ENCODE results near the gene CEND1. TPM values are rescaled to one million over a fixed set of nuclear protein-coding genes. Genes with fewer than 3 reads are reported as not detected.

CEND1 gene
- total and polyA plus RNA-seq, 2 of the 4 experiments (the other 2 are of a cell fraction), result 0.90 to 4.0 TPM

DNA sequence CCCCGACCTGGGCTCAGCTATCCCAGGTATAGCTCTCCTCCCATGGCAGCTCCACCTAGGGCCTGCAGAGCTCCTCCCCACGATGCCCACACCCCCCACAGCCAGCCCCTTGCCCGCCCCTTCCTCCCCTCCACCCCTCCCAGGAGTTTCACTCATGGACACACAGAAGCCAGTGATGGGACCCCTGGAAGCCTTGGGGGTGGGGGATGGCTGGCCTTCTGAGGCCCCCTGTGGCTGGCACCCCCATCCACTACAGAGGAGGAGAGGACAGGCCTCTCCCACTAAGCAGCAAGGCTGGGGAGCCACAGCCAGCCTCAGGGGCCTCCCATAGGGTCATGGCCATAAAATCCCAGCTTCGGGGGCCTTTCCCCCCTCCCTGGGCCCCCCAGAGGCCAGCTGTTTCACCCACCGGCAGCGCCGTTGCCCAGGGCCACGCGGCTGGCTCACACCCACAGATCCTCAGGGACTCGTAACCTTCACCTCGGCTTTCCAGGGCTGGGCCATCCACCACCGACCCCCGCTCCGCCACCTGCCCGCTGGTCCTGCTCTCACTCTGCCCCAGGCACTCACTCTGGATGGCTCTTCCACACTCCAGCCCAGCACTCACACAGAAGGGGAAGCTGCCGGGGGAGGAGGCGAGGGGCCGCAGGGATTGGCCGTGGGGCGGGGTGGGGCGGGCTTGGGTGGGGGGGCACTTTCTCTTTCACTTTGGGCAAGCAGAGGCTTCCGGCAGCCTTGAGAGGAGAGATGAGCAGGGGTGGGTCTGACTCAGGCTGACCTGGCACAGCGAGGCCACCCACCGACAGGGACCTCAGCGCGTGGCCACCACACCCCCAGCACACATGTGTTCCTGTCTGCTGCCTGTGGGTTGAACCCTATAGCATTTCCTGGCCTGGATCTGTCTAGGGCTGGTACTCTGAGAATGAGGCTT lies 6.0 kb upstream of the CEND1 start:
- peak; percentile 89 for DNase-seq
- Histone ChIP-seq H3K4me2 (ENCODE audit: low read depth, low read length) (peak overlapping the region; percentile 97), H3K18ac (ENCODE audit: low read depth, low read length) (peak overlapping the region; percentile 24), H3K27ac (ENCODE audit: insufficient read depth, low read length) (peak overlapping the region; percentile 96), H3K27me3 (ENCODE audit: control insufficient read depth, insufficient read depth, low read length) (no peaks in the 10 kb centered on the region), H2BK120ac (ENCODE audit: low read depth, low read length) (0 out of 2 replicates have a peak overlapping the region, but pooled peaks have one; percentile 35), H3K4ac (ENCODE audit: low read depth, low read length) (peak overlapping the region; percentile 85), H3K56ac (ENCODE audit: extremely low read depth, insufficient read depth, low read length) (no peak overlapping the region; the same call in 1 of the 2 replicates), H3K79me1 (ENCODE audit: low read depth in 1 of 2, low read length in 2 of 2) (peaks cover 0 to 25% of the 10 kb centered on the region in 2 experiments; a peak in 3 of 4 replicates), H2AK5ac (ENCODE audit: low read depth, low read length) (peak overlapping the region; percentile 92), H4K8ac (ENCODE audit: low read depth in 2 of 2, low read length in 2 of 2) (peak overlapping the region; percentile 20 to 88; a peak in 3 of 4 replicates), H2BK15ac (ENCODE audit: low read depth, low read length) (no peak overlapping the region), H3K9me1 (ENCODE audit: insufficient read depth, low read length) (peaks cover 6% of the 10 kb centered on the region; the same call in 1 of the 2 replicates), H2BK5ac (ENCODE audit: low read depth, low read length, poor library complexity, severe bottlenecking) (peak overlapping the region; percentile 83), H2BK20ac (ENCODE audit: low read depth, low read length) (no peak overlapping the region), H3K9ac (ENCODE audit: low read depth, low read length) (peak overlapping the region; percentile 94), H4K20me1 (ENCODE audit: insufficient read depth, low read length) (peaks cover 18% of the 10 kb centered on the region), H4K91ac (ENCODE audit: insufficient read depth, low read depth, low read length) (peak overlapping the region; percentile 37), H4K5ac (ENCODE audit: low read depth, low read length) (peak overlapping the region; percentile 33), H3K23ac (ENCODE audit: low read depth, low read length) (peak overlapping the region; percentile 69), H3K36me3 (ENCODE audit: control insufficient read depth, insufficient read depth, low read length) (peaks cover 32% of the 10 kb centered on the region; the same call in 1 of the 2 replicates), H3K4me3 (ENCODE audit: insufficient read depth, low read depth, low read length) (peak overlapping the region; percentile 88), H2AFZ (replicated peaks; ENCODE audit: low read length, poor library complexity) (peak overlapping the region; percentile 77), H2AK9ac (replicated peaks; ENCODE audit: low read depth, low read length, poor library complexity) (peak overlapping the region; percentile 95), H3K14ac (replicated peaks; ENCODE audit: low read depth, low read length) (peak overlapping the region; percentile 86), H3K4me1 (ENCODE audit: control insufficient read depth, insufficient read depth, low read length) (peaks cover 10% of the 10 kb centered on the region), H3K9me3 (ENCODE audit: control insufficient read depth, insufficient read depth, low read length) (no peaks in the 10 kb centered on the region)
- ATAC-seq (ENCODE audit: low read depth), result peak; percentile 53
- ChIA-PET POLR2A (ENCODE audit: unreplicated experiment) (no interaction called here), CTCF (interaction anchor here (2.7 kb wide), 1 partner anchor 12 kb away, joined by 10 read pairs; no protein-coding TSS in a partner anchor)
- dilution Hi-C loops (cut with HindIII; ENCODE audit: low sequenced_read_pairs, unreplicated experiment) (no loop called here), in situ Hi-C loops (cut with MboI; ENCODE audit: low sequenced_read_pairs) (no loop called here), intact Hi-C loops (cut with micrococcal nuclease) (no loop called here)
- WGBS, 2 experiments (ENCODE audit: extremely low coverage in 2 of 2, insufficient read length in 1 of 2), result 0% methylated on average over 3 of the region's 26 CpGs; no CpG with 5 or more reads in 1 of the 2 experiments
- no TSS peak for BruUV-seq (replicated peaks)
- TF ChIP-seq, protein P1, sequence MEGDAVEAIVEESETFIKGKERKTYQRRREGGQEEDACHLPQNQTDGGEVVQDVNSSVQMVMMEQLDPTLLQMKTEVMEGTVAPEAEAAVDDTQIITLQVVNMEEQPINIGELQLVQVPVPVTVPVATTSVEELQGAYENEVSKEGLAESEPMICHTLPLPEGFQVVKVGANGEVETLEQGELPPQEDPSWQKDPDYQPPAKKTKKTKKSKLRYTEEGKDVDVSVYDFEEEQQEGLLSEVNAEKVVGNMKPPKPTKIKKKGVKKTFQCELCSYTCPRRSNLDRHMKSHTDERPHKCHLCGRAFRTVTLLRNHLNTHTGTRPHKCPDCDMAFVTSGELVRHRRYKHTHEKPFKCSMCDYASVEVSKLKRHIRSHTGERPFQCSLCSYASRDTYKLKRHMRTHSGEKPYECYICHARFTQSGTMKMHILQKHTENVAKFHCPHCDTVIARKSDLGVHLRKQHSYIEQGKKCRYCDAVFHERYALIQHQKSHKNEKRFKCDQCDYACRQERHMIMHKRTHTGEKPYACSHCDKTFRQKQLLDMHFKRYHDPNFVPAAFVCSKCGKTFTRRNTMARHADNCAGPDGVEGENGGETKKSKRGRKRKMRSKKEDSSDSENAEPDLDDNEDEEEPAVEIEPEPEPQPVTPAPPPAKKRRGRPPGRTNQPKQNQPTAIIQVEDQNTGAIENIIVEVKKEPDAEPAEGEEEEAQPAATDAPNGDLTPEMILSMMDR (conservative IDR thresholded peaks at IDR 0.05; ENCODE audit: low read depth, low read length), result no peak
- TF ChIP-seq RCOR1 (IDR thresholded peaks at IDR 0.05; ENCODE audit: insufficient replicate concordance, low read length) (no peak), MXI1 (IDR thresholded peaks at IDR 0.05; ENCODE audit: borderline replicate concordance, low read depth, low read length) (peak; percentile 100), CEBPB (IDR thresholded peaks at IDR 0.05; ENCODE audit: low read depth, low read length) (no peak), SMC3 (IDR thresholded peaks at IDR 0.05; ENCODE audit: low read depth, low read length) (no peak), CHD1 (IDR thresholded peaks at IDR 0.05; ENCODE audit: low read depth, low read length) (0 out of 2 replicates have a peak, but pooled peaks have one; percentile 11), NFE2L2 (IDR thresholded peaks at IDR 0.05; ENCODE audit: low read depth, low read length) (no peak), RAD21 (IDR thresholded peaks at IDR 0.05; ENCODE audit: low read length) (no peak), BHLHE40 (IDR thresholded peaks at IDR 0.05; ENCODE audit: low read depth, low read length) (peak; percentile 68; the same call in 1 of the 2 replicates), FOS (IDR thresholded peaks at IDR 0.05; ENCODE audit: low read depth, low read length) (0 out of 2 replicates have a peak, but pooled peaks have one; percentile 23)
- TF ChIP-seq, protein P2, sequence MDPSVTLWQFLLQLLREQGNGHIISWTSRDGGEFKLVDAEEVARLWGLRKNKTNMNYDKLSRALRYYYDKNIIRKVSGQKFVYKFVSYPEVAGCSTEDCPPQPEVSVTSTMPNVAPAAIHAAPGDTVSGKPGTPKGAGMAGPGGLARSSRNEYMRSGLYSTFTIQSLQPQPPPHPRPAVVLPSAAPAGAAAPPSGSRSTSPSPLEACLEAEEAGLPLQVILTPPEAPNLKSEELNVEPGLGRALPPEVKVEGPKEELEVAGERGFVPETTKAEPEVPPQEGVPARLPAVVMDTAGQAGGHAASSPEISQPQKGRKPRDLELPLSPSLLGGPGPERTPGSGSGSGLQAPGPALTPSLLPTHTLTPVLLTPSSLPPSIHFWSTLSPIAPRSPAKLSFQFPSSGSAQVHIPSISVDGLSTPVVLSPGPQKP (IDR thresholded peaks at IDR 0.05; ENCODE audit: borderline replicate concordance, low read depth, low read length), result no peak
- TF ChIP-seq, protein P3, sequence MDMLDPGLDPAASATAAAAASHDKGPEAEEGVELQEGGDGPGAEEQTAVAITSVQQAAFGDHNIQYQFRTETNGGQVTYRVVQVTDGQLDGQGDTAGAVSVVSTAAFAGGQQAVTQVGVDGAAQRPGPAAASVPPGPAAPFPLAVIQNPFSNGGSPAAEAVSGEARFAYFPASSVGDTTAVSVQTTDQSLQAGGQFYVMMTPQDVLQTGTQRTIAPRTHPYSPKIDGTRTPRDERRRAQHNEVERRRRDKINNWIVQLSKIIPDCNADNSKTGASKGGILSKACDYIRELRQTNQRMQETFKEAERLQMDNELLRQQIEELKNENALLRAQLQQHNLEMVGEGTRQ (IDR thresholded peaks at IDR 0.05; ENCODE audit: low read depth, low read length), result 0 out of 2 replicates have a peak, but pooled peaks have one; percentile 12

Data from IMR-90 (cell line).